Mammary epithelial cell (primary cell): ENCODE data around the gene RDX.

ENCODE experiments used
- EZH2 ChIP-seq: IDR thresholded peaks from 2 replicates; pipeline ENCODE4 v1.6.1; 2012; ENCODE audit warnings: low read length, inconsistent platforms, borderline replicate concordance
- TF ChIP-seq, protein P1 (sequence below), 2 donors: IDR thresholded peaks in 1 of 2; conservative IDR thresholded peaks in 1 of 2; 2 replicates each; pipeline ENCODE4 v1.5.1; 2011 to 2012; ENCODE audit warnings: inconsistent platforms in 2 of 2, low read length in 2 of 2, mild to moderate bottlenecking in 2 of 2, control low read depth in 1 of 2, low read depth in 1 of 2; ENCODE audit not compliant: insufficient read depth in 1 of 2; ENCODE audit errors: extremely low read depth in 1 of 2

DNA sequence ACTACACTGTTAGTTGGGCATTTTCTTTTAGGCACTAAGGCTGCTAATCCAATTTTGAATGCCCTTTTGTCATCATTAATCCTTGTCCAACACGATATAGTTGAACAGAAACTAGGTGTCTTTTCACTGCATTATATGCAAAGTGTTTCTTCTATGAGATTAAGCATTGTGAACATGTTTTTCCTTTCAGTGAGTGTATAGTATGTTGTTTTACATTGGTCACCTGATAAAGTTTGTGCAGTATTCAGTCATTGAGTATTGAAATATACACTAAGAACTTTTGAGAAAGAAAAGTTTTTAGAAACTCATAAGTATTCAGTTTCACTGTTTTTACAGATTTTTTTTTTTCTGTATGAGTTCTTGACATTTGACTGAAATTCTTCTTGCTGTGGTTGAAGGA is 144.2 kb downstream of the RDX start:
- TF ChIP-seq, protein P1, sequence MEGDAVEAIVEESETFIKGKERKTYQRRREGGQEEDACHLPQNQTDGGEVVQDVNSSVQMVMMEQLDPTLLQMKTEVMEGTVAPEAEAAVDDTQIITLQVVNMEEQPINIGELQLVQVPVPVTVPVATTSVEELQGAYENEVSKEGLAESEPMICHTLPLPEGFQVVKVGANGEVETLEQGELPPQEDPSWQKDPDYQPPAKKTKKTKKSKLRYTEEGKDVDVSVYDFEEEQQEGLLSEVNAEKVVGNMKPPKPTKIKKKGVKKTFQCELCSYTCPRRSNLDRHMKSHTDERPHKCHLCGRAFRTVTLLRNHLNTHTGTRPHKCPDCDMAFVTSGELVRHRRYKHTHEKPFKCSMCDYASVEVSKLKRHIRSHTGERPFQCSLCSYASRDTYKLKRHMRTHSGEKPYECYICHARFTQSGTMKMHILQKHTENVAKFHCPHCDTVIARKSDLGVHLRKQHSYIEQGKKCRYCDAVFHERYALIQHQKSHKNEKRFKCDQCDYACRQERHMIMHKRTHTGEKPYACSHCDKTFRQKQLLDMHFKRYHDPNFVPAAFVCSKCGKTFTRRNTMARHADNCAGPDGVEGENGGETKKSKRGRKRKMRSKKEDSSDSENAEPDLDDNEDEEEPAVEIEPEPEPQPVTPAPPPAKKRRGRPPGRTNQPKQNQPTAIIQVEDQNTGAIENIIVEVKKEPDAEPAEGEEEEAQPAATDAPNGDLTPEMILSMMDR (conservative IDR thresholded peaks at IDR 0.05 in 1 of 2, IDR thresholded peaks at IDR 0.05 in 1 of 2; ENCODE audit: extremely low read depth in 1 of 2, insufficient read depth in 1 of 2, low read depth in 1 of 2, low read length in 2 of 2): no peak
- no peak for TF ChIP-seq EZH2
